ENCODE data around the gene GATAD2A. TPM values are rescaled to one million over a fixed set of nuclear protein-coding genes. Genes with fewer than 3 reads are reported as not detected.
A peak's percentile ranks its signal among the peaks of the same experiment; 100 is the strongest.

Gene GATAD2A
- total and polyA plus RNA-seq, 5 donors from 2014 or later = 8.1 to 134 (median 9.7) TPM

GRCh38 chr19:19544954-19545591 is 139.6 kb downstream of the GATAD2A start:
- H3K27me3 ChIP-seq (ENCODE audit: control insufficient read depth, insufficient read depth, low read length) = no peaks in the 10 kb centered on the region
- no peak for DNase-seq

DNA sequence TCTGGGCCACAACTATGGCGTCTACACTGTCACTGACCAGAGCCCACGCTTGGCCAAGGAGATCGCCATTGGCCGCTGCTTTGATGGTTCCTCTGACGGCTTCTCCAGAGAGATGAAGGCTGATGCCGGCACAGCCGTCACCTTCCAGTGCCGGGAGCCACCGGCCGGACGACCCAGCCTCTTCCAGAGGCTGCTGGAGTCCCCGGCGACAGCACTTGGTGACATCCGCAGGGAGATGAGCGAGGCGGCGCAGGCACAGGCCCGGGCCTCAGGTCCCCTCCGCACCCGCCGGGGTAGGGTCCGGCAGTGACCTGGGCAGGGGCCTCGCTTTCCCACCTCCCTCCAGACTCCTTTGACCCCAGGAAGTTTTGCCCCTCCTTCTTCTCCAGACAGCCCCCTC is 140.2 kb downstream of the GATAD2A start:
- no peak for DNase-seq
- H3K9me3 Mint-ChIP-seq = no peaks in the 10 kb centered on the region
- no peak overlapping the region for H3K4me3 Mint-ChIP-seq
- Histone ChIP-seq H3K27me3 (ENCODE audit: control insufficient read depth, insufficient read depth, low read length) (no peaks in the 10 kb centered on the region), H3K4me1 (ENCODE audit: control insufficient read depth, insufficient read depth, low read length, poor library complexity, severe bottlenecking) (peaks cover 16% of the 10 kb centered on the region), H3K27ac (ENCODE audit: insufficient read depth, low read length, poor library complexity, severe bottlenecking) (no peak overlapping the region), H3K9me3 (ENCODE audit: control insufficient read depth in 2 of 2, low read length in 2 of 2) (no peaks in the 10 kb centered on the region), H3K4me3 (ENCODE audit: low read depth, low read length) (no peak overlapping the region), H3K36me3 (ENCODE audit: control insufficient read depth, insufficient read depth, low read length) (no peaks in the 10 kb centered on the region)
- peaks cover 0 to 16% (median 7%) of the 10 kb centered on the region in 4 donors for H3K4me1 Mint-ChIP-seq
- no peak overlapping the region for H3K27ac Mint-ChIP-seq
- ATAC-seq (ENCODE audit: low read depth in 2 of 2) = no peak
- H3K27me3 Mint-ChIP-seq = no peaks in the 10 kb centered on the region
- no peaks in the 10 kb centered on the region for H3K36me3 Mint-ChIP-seq

More at GRCh38 chr19:19544954-19545591, 139.6 kb downstream of the GATAD2A start:
- Mint-ChIP-seq H3K4me1 (peaks cover 0 to 19% (median 7%) of the 10 kb centered on the region in 4 donors), H3K4me3 (no peak overlapping the region), H3K27me3 (no peaks in the 10 kb centered on the region), H3K27ac (no peak overlapping the region), H3K36me3 (no peaks in the 10 kb centered on the region), H3K9me3 (no peaks in the 10 kb centered on the region)
- H3K4me1 ChIP-seq (ENCODE audit: control insufficient read depth, insufficient read depth, low read length, poor library complexity, severe bottlenecking) = peaks cover 19% of the 10 kb centered on the region
- H3K36me3 ChIP-seq (ENCODE audit: control insufficient read depth, insufficient read depth, low read length) = no peaks in the 10 kb centered on the region
- no peak for ATAC-seq (ENCODE audit: low read depth in 2 of 2)
- H3K27ac ChIP-seq (ENCODE audit: insufficient read depth, low read length, poor library complexity, severe bottlenecking) = no peak overlapping the region
- no peak overlapping the region for H3K4me3 ChIP-seq (ENCODE audit: low read depth, low read length)
- H3K9me3 ChIP-seq (ENCODE audit: control insufficient read depth in 2 of 2, low read length in 2 of 2) = no peaks in the 10 kb centered on the region

DNA sequence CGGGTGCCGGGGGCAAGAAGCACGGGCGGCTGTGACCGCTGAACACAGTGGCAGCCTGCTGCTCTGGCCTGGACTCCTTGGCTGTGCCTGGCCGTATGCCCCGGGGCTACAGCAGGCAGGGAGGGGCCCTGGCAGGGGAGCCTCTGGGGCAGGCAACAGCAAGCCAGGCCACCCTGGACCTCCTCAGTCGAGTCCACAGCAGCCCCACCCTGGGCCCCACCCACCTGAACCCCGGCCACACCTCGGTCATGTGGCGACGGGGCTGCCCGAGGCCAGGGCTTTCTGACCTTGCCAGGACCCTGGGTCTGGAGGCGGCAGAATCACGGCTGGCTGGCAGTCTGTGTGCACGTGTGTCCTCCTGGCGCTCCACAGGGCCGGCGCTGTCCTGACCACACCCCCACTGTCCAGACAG is 141.3 kb downstream of the GATAD2A start:
- Histone ChIP-seq H3K27ac (ENCODE audit: insufficient read depth, low read length, poor library complexity, severe bottlenecking) (no peak overlapping the region), H3K4me3 (ENCODE audit: low read depth, low read length) (no peak overlapping the region), H3K36me3 (ENCODE audit: control insufficient read depth, insufficient read depth, low read length) (no peaks in the 10 kb centered on the region), H3K27me3 (ENCODE audit: control insufficient read depth, insufficient read depth, low read length) (no peaks in the 10 kb centered on the region), H3K9me3 (ENCODE audit: control insufficient read depth in 2 of 2, low read length in 2 of 2) (no peaks in the 10 kb centered on the region), H3K4me1 (ENCODE audit: control insufficient read depth, insufficient read depth, low read length, poor library complexity, severe bottlenecking) (peaks cover 5% of the 10 kb centered on the region)
- no peaks in the 10 kb centered on the region for H3K27me3 Mint-ChIP-seq
- H3K4me1 Mint-ChIP-seq = peaks cover 0 to 7% (median 4%) of the 10 kb centered on the region in 4 donors
- DNase-seq = no peak
- no peak for ATAC-seq (ENCODE audit: low read depth in 2 of 2)
- no peak overlapping the region for H3K4me3 Mint-ChIP-seq
- H3K36me3 Mint-ChIP-seq = no peaks in the 10 kb centered on the region
- no peak overlapping the region for H3K27ac Mint-ChIP-seq
- no peaks in the 10 kb centered on the region for H3K9me3 Mint-ChIP-seq

DNA sequence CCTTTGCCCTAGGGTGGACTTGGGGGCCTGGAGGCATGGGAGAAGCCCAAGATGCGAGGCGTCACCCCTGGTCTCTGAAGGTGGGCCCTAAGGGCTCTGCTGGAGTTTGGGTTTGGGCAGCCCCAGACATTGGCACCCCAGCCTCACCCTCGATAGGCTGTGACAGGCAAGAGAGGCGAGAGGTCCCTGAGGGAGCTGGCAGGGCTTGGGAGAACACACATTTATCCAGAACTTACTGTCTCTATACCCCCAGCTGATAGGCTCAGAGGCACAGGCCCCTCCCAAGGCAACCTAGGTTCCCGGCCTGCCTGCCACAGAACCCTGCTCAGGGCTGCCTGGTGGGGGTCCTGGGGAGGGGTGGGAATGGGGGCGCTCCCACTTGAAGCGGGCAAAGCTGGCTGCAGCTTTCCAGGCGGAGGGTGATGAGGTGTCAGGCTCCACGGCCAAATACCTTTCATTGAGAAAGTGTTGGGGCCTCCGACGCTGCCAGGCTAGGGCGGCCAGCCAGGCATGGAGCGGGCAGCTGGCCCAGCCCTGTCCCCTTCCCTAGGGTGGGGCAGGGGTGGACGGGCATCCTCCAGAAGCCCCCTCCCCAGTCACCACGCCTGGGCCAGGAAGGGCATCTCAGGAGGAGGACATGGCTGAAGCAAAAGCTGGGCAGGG is 142.3 kb downstream of the GATAD2A start:
- no peak overlapping the region for H3K4me3 ChIP-seq (ENCODE audit: low read depth, low read length)
- H3K9me3 ChIP-seq (ENCODE audit: control insufficient read depth in 2 of 2, low read length in 2 of 2) = no peaks in the 10 kb centered on the region
- Mint-ChIP-seq H3K9me3 (no peaks in the 10 kb centered on the region), H3K4me1 (no peaks in the 10 kb centered on the region), H3K4me3 (no peak overlapping the region), H3K27ac (no peak overlapping the region), H3K27me3 (no peaks in the 10 kb centered on the region), H3K36me3 (no peaks in the 10 kb centered on the region)
- no peak overlapping the region for H3K27ac ChIP-seq (ENCODE audit: insufficient read depth, low read length, poor library complexity, severe bottlenecking)
- H3K4me1 ChIP-seq (ENCODE audit: control insufficient read depth, insufficient read depth, low read length, poor library complexity, severe bottlenecking) = no peaks in the 10 kb centered on the region
- ATAC-seq (ENCODE audit: low read depth in 2 of 2) (no peak), DNase-seq (no peak)
- no peaks in the 10 kb centered on the region for H3K27me3 ChIP-seq (ENCODE audit: control insufficient read depth, insufficient read depth, low read length)
- no peaks in the 10 kb centered on the region for H3K36me3 ChIP-seq (ENCODE audit: control insufficient read depth, insufficient read depth, low read length)

GRCh38 chr19:19548915-19549759 is 143.7 kb downstream of the GATAD2A start:
- H3K27ac ChIP-seq (ENCODE audit: insufficient read depth, low read length, poor library complexity, severe bottlenecking) = no peak overlapping the region
- H3K36me3 ChIP-seq (ENCODE audit: control insufficient read depth, insufficient read depth, low read length) = no peaks in the 10 kb centered on the region
- no peak overlapping the region for H3K4me3 ChIP-seq (ENCODE audit: low read depth, low read length)
- H3K27me3 ChIP-seq (ENCODE audit: control insufficient read depth, insufficient read depth, low read length) = no peaks in the 10 kb centered on the region
- H3K9me3 ChIP-seq (ENCODE audit: control insufficient read depth in 2 of 2, low read length in 2 of 2) = no peaks in the 10 kb centered on the region
- H3K9me3 Mint-ChIP-seq = no peaks in the 10 kb centered on the region
- no peaks in the 10 kb centered on the region for H3K27me3 Mint-ChIP-seq
- peak overlapping the region in 1 of 3 donors; percentile 68 for H3K27ac Mint-ChIP-seq
- no peaks in the 10 kb centered on the region for H3K4me1 ChIP-seq (ENCODE audit: control insufficient read depth, insufficient read depth, low read length, poor library complexity, severe bottlenecking)
- H3K36me3 Mint-ChIP-seq = no peaks in the 10 kb centered on the region
- H3K4me3 Mint-ChIP-seq = no peak overlapping the region
- DNase-seq = no peak
- H3K4me1 Mint-ChIP-seq = no peaks in the 10 kb centered on the region
- no peak for ATAC-seq (ENCODE audit: low read depth in 2 of 2)

- no peaks in the 10 kb centered on the region for H3K27me3 ChIP-seq (ENCODE audit: control insufficient read depth, insufficient read depth, low read length)
- no peak overlapping the region for H3K27ac ChIP-seq (ENCODE audit: insufficient read depth, low read length, poor library complexity, severe bottlenecking)
- peaks cover 6% of the 10 kb centered on the region for H3K4me1 ChIP-seq (ENCODE audit: control insufficient read depth, insufficient read depth, low read length, poor library complexity, severe bottlenecking)
- no peak overlapping the region for H3K4me3 ChIP-seq (ENCODE audit: low read depth, low read length)
- peaks cover 0 to 5% (median 0%) of the 10 kb centered on the region in 4 donors for H3K4me1 Mint-ChIP-seq
- DNase-seq (no peak), ATAC-seq (ENCODE audit: low read depth in 2 of 2) (no peak)
- no peaks in the 10 kb centered on the region for H3K9me3 Mint-ChIP-seq
- H3K36me3 Mint-ChIP-seq = no peaks in the 10 kb centered on the region
- no peak overlapping the region for H3K4me3 Mint-ChIP-seq
- peak overlapping the region in 1 of 3 donors; percentile 60 for H3K27ac Mint-ChIP-seq
- H3K9me3 ChIP-seq (ENCODE audit: control insufficient read depth in 2 of 2, low read length in 2 of 2) = no peaks in the 10 kb centered on the region
- H3K36me3 ChIP-seq (ENCODE audit: control insufficient read depth, insufficient read depth, low read length) = no peaks in the 10 kb centered on the region
- H3K27me3 Mint-ChIP-seq = no peaks in the 10 kb centered on the region
Observed at GRCh38 chr19:19549804-19550464, 144.5 kb downstream of the GATAD2A start.

DNA sequence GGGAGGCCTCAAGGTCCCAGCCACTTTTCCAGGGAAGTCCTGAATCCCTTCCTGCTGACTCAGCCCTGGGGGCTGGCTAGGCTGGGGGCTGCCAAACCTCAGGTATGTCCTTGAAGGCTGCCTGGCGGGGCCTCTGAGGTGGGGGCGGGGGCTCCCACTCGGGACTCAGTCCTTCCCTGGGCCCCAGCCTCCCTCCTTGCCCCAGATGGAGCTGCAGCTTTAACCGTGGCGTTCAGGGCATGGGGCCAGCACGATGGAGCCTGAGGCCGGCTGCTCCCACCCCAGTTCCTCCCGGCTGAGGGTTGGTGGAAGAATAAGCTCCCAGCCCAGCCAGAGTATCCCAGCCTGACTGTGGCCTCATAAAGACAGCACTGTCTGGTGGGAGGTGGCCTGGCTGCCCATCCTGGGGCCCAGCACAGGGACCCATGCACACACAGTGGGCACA is 145.0 kb downstream of the GATAD2A start:
- H3K27ac Mint-ChIP-seq = no peak overlapping the region
- ATAC-seq (ENCODE audit: low read depth in 2 of 2) (no peak), DNase-seq (no peak)
- Histone ChIP-seq H3K27ac (ENCODE audit: insufficient read depth, low read length, poor library complexity, severe bottlenecking) (no peak overlapping the region), H3K4me1 (ENCODE audit: control insufficient read depth, insufficient read depth, low read length, poor library complexity, severe bottlenecking) (peaks cover 6% of the 10 kb centered on the region), H3K4me3 (ENCODE audit: low read depth, low read length) (no peak overlapping the region), H3K9me3 (ENCODE audit: control insufficient read depth in 2 of 2, low read length in 2 of 2) (no peaks in the 10 kb centered on the region), H3K27me3 (ENCODE audit: control insufficient read depth, insufficient read depth, low read length) (no peaks in the 10 kb centered on the region), H3K36me3 (ENCODE audit: control insufficient read depth, insufficient read depth, low read length) (no peaks in the 10 kb centered on the region)
- H3K36me3 Mint-ChIP-seq = no peaks in the 10 kb centered on the region
- H3K27me3 Mint-ChIP-seq = no peaks in the 10 kb centered on the region
- peaks cover 0 to 5% (median 0%) of the 10 kb centered on the region in 4 donors for H3K4me1 Mint-ChIP-seq
- H3K9me3 Mint-ChIP-seq = no peaks in the 10 kb centered on the region
- no peak overlapping the region for H3K4me3 Mint-ChIP-seq
